ENCODE data around the gene CTAG1B.

- no peak for TF ChIP-seq EZH2 (IDR thresholded peaks at IDR 0.05)
- no peak for TF ChIP-seq CTCF (IDR thresholded peaks at IDR 0.05)
- TF ChIP-seq EZH2phosphoT487 (IDR thresholded peaks at IDR 0.05) = no peak
Observed at GRCh38 chrX:154607370-154607769, 11.7 kb downstream of the CTAG1B start.
